ENCODE data around the gene FZR1. TPM values are rescaled to one million over a fixed set of nuclear protein-coding genes. Genes with fewer than 3 reads are reported as not detected.

The FZR1 gene
- total and polyA plus RNA-seq, 2 experiments from 2014 or later, result 48.6 to 68.5 TPM

DNA sequence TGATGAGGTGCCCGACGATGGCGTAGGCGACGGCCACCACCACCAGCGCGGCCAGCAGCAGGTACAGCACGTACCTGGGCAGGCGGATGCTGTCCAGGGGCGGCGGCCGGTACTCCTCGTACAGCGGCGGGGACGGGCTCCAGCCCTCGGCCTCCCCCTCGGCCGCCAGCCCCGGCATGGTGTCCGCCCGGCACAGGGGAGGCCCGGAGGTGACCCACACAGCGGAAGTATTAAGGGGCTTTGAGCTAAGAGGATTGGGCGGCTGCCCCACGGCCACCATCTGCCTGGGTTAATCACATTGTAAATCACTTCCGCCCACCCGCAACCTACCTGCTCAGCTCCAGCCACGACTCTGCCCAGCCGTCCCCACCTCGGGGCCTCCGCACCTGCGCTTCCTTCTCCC, 22.9 kb upstream of the FZR1 start, which contains the start of gene SMIM44:
Gene SMIM44, minus strand, starts transcription at position 216 of the 403 bp plus-strand sequence. Its CDS starts 38 bp downstream, at position 178.
- Histone ChIP-seq H3K36me3 (no peaks in the 10 kb centered on the region), H3K27me3 (no peaks in the 10 kb centered on the region), H3K4me1 (ENCODE audit: low read depth) (no peaks in the 10 kb centered on the region), H3K9me3 (ENCODE audit: low read depth) (no peaks in the 10 kb centered on the region), H3K27ac (no peak within 1 kb of the TSS), H3K4me3 (no peak within 1 kb of the TSS)
- TF ChIP-seq, protein P1, sequence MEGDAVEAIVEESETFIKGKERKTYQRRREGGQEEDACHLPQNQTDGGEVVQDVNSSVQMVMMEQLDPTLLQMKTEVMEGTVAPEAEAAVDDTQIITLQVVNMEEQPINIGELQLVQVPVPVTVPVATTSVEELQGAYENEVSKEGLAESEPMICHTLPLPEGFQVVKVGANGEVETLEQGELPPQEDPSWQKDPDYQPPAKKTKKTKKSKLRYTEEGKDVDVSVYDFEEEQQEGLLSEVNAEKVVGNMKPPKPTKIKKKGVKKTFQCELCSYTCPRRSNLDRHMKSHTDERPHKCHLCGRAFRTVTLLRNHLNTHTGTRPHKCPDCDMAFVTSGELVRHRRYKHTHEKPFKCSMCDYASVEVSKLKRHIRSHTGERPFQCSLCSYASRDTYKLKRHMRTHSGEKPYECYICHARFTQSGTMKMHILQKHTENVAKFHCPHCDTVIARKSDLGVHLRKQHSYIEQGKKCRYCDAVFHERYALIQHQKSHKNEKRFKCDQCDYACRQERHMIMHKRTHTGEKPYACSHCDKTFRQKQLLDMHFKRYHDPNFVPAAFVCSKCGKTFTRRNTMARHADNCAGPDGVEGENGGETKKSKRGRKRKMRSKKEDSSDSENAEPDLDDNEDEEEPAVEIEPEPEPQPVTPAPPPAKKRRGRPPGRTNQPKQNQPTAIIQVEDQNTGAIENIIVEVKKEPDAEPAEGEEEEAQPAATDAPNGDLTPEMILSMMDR (IDR thresholded peaks at IDR 0.05; ENCODE audit: low read depth, low read length), result no peak
- no peak for DNase-seq (ENCODE audit: low read depth in 1 of 2, low spot score in 1 of 2)

DNA sequence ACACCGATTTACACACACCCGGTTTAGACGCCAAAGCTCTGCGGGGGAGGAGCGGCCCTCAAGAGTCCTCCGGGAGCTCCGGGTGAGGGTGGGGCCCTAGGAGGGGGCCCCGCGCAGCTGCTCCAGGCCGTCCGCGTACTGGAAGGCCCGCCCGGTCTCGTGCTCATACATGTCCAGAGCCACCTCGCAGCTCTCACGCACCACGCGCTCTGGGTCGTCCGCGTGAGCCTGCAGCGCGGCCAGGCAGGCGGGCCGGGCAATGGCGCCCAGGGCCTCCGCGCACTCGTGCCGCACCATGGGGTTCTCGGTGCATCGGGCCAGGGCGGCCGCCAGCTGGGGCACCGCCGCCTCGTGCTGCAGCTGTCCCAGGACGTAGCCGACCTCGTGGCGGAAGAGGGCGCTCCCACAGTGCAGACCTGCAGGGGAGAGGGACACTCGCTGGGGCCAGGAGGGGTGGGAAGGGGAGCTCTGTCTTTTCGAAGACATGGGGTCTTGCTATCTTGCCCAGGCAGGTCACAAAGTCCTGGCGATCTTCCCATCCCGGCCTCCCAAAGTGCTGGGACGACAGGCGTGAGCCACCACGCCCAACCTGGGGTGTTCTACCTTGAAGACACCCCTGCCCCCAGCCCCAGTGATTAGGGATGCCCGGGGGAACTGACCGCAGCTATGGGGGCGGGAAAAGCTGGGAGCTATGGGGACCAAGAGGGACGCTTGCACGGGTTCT, 14.6 kb upstream of the FZR1 start:
- no peak for DNase-seq (ENCODE audit: low read depth in 1 of 2, low spot score in 1 of 2)
- no peak overlapping the region for H3K27ac ChIP-seq
- no peaks in the 10 kb centered on the region for H3K27me3 ChIP-seq
- H3K36me3 ChIP-seq, result peaks cover 8% of the 10 kb centered on the region
- H3K4me3 ChIP-seq, result no peak overlapping the region
- TF ChIP-seq, protein P1 (IDR thresholded peaks at IDR 0.05; ENCODE audit: low read depth, low read length), result no peak
- H3K9me3 ChIP-seq (ENCODE audit: low read depth), result no peaks in the 10 kb centered on the region
- no peaks in the 10 kb centered on the region for H3K4me1 ChIP-seq (ENCODE audit: low read depth)

DNA sequence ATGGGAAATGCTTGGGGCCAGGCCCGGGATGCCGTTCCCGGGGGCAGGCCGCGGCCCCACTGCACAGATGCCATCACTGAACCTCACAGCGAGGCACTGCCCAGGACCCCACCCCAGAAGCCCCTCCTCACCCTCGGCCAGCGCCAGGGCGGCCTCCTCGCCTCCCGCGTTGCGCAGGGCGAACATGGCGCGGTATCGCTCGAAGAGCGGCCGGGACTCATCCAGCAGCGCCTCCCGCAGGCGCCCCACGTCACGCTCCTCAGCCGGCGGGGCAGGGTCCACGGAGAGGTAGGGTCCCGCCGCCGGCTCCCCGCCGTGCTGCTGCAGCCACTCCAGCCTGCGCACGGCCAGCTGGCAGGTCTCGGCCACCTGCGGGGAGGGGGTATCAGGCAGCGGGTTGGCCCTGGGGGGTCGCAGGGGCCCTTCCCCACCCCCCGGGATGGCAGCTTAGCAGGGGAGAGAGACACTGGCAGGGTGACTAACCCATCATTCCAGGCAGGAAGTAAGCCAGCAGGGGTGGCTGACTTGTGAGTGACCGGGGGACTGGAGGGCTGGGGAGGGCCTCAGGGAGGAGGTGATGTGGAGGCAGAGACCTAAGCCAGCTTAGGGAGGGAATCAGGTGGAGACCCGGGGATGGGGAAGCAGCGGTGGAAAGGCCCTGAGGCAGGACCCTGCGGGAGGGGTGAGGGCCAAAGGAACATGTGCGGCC, 13.8 kb upstream of the FZR1 start:
- TF ChIP-seq, protein P1 (IDR thresholded peaks at IDR 0.05; ENCODE audit: low read depth, low read length), result no peak
- H3K27me3 ChIP-seq, result no peaks in the 10 kb centered on the region
- H3K27ac ChIP-seq, result no peak overlapping the region
- no peak for DNase-seq (ENCODE audit: low read depth in 1 of 2, low spot score in 1 of 2)
- no peak overlapping the region for H3K4me3 ChIP-seq
- H3K36me3 ChIP-seq, result peaks cover 8% of the 10 kb centered on the region
- H3K4me1 ChIP-seq (ENCODE audit: low read depth), result no peaks in the 10 kb centered on the region
- no peaks in the 10 kb centered on the region for H3K9me3 ChIP-seq (ENCODE audit: low read depth)

DNA sequence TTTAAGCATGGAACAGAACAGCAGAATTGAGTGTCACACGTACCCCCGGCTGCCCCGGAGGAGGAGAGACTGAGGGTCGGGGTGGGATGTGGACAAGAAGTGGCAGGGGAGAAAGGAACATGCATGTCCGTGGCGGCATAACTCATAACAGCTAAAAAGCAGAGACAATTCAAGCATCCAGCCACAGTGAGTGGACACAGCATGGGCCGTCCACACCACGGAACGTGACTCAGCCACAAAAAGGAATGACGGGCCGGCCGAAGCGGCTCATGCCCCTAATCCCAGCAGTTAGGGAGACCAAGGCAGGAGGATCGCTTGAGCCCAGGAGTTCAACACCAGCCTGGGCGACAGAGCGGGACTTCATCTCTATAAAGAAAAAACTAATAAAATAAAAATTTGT, 13.2 kb upstream of the FZR1 start:
- no peaks in the 10 kb centered on the region for H3K9me3 ChIP-seq (ENCODE audit: low read depth)
- peaks cover 8% of the 10 kb centered on the region for H3K36me3 ChIP-seq
- H3K27ac ChIP-seq, result no peak overlapping the region
- H3K27me3 ChIP-seq, result no peaks in the 10 kb centered on the region
- H3K4me1 ChIP-seq (ENCODE audit: low read depth), result no peaks in the 10 kb centered on the region
- no peak overlapping the region for H3K4me3 ChIP-seq
- no peak for DNase-seq (ENCODE audit: low read depth in 1 of 2, low spot score in 1 of 2)
- TF ChIP-seq, protein P1 (IDR thresholded peaks at IDR 0.05; ENCODE audit: low read depth, low read length), result no peak

DNA sequence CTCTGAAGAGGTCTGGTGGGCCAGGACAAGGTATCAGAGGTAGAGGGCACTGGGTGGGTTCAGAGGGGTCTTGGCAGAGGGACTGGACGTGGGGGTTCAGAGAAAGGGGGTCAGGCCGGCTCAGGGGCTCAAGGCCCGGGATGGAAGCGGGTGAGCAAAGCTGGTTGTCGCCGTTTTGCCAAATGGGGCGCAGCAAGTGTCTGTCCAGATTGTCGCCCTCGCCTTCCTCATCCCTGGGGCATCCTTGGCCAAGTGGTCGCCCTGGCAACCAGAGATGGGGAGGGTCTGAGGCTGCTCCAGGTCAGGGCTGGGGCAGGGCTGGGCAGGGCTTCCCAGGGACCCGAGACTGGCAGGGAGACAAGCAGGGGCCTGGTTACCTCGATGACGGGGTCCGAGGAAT, 12.5 kb upstream of the FZR1 start:
- no peak overlapping the region for H3K4me3 ChIP-seq
- H3K27me3 ChIP-seq, result no peaks in the 10 kb centered on the region
- H3K27ac ChIP-seq, result no peak overlapping the region
- no peak for DNase-seq (ENCODE audit: low read depth in 1 of 2, low spot score in 1 of 2)
- no peaks in the 10 kb centered on the region for H3K4me1 ChIP-seq (ENCODE audit: low read depth)
- peaks cover 8% of the 10 kb centered on the region for H3K36me3 ChIP-seq
- no peaks in the 10 kb centered on the region for H3K9me3 ChIP-seq (ENCODE audit: low read depth)
- TF ChIP-seq, protein P1 (IDR thresholded peaks at IDR 0.05; ENCODE audit: low read depth, low read length), result no peak

Data from cardiac muscle cell (in vitro differentiated cells and primary cell).